Measurements from ENCODE around the gene JUN. TPM values are rescaled to one million over a fixed set of nuclear protein-coding genes. Genes with fewer than 3 reads are reported as not detected.

The JUN gene
- total and polyA plus RNA-seq, 2 of the 13 experiments (the other 11 are each of a cell fraction or from before 2014, with no cell fraction given): 18.2 to 22.3 TPM

- TF ChIP-seq, protein P1, sequence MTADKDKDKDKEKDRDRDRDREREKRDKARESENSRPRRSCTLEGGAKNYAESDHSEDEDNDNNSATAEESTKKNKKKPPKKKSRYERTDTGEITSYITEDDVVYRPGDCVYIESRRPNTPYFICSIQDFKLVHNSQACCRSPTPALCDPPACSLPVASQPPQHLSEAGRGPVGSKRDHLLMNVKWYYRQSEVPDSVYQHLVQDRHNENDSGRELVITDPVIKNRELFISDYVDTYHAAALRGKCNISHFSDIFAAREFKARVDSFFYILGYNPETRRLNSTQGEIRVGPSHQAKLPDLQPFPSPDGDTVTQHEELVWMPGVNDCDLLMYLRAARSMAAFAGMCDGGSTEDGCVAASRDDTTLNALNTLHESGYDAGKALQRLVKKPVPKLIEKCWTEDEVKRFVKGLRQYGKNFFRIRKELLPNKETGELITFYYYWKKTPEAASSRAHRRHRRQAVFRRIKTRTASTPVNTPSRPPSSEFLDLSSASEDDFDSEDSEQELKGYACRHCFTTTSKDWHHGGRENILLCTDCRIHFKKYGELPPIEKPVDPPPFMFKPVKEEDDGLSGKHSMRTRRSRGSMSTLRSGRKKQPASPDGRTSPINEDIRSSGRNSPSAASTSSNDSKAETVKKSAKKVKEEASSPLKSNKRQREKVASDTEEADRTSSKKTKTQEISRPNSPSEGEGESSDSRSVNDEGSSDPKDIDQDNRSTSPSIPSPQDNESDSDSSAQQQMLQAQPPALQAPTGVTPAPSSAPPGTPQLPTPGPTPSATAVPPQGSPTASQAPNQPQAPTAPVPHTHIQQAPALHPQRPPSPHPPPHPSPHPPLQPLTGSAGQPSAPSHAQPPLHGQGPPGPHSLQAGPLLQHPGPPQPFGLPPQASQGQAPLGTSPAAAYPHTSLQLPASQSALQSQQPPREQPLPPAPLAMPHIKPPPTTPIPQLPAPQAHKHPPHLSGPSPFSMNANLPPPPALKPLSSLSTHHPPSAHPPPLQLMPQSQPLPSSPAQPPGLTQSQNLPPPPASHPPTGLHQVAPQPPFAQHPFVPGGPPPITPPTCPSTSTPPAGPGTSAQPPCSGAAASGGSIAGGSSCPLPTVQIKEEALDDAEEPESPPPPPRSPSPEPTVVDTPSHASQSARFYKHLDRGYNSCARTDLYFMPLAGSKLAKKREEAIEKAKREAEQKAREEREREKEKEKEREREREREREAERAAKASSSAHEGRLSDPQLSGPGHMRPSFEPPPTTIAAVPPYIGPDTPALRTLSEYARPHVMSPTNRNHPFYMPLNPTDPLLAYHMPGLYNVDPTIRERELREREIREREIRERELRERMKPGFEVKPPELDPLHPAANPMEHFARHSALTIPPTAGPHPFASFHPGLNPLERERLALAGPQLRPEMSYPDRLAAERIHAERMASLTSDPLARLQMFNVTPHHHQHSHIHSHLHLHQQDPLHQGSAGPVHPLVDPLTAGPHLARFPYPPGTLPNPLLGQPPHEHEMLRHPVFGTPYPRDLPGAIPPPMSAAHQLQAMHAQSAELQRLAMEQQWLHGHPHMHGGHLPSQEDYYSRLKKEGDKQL (CRISPR knock-in tag; IDR thresholded peaks at IDR 0.05; ENCODE audit: low read depth): 0 out of 2 replicates have a peak, but pooled peaks have one; percentile 7
- TF ChIP-seq, protein P2, sequence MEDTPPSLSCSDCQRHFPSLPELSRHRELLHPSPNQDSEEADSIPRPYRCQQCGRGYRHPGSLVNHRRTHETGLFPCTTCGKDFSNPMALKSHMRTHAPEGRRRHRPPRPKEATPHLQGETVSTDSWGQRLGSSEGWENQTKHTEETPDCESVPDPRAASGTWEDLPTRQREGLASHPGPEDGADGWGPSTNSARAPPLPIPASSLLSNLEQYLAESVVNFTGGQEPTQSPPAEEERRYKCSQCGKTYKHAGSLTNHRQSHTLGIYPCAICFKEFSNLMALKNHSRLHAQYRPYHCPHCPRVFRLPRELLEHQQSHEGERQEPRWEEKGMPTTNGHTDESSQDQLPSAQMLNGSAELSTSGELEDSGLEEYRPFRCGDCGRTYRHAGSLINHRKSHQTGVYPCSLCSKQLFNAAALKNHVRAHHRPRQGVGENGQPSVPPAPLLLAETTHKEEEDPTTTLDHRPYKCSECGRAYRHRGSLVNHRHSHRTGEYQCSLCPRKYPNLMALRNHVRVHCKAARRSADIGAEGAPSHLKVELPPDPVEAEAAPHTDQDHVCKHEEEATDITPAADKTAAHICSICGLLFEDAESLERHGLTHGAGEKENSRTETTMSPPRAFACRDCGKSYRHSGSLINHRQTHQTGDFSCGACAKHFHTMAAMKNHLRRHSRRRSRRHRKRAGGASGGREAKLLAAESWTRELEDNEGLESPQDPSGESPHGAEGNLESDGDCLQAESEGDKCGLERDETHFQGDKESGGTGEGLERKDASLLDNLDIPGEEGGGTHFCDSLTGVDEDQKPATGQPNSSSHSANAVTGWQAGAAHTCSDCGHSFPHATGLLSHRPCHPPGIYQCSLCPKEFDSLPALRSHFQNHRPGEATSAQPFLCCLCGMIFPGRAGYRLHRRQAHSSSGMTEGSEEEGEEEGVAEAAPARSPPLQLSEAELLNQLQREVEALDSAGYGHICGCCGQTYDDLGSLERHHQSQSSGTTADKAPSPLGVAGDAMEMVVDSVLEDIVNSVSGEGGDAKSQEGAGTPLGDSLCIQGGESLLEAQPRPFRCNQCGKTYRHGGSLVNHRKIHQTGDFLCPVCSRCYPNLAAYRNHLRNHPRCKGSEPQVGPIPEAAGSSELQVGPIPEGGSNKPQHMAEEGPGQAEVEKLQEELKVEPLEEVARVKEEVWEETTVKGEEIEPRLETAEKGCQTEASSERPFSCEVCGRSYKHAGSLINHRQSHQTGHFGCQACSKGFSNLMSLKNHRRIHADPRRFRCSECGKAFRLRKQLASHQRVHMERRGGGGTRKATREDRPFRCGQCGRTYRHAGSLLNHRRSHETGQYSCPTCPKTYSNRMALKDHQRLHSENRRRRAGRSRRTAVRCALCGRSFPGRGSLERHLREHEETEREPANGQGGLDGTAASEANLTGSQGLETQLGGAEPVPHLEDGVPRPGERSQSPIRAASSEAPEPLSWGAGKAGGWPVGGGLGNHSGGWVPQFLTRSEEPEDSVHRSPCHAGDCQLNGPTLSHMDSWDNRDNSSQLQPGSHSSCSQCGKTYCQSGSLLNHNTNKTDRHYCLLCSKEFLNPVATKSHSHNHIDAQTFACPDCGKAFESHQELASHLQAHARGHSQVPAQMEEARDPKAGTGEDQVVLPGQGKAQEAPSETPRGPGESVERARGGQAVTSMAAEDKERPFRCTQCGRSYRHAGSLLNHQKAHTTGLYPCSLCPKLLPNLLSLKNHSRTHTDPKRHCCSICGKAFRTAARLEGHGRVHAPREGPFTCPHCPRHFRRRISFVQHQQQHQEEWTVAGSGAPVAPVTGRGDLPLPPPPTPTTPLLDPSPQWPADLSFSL (CRISPR knock-in tag; IDR thresholded peaks at IDR 0.05): no peak
- TF ChIP-seq GATAD1 (CRISPR knock-in tag; IDR thresholded peaks at IDR 0.05) (peak; percentile 25), SPEN (CRISPR knock-in tag; IDR thresholded peaks at IDR 0.05; ENCODE audit: low read depth) (peak; percentile 41), ZZZ3 (CRISPR knock-in tag; IDR thresholded peaks at IDR 0.05; ENCODE audit: borderline replicate concordance) (no peak), ZNF777 (CRISPR knock-in tag; IDR thresholded peaks at IDR 0.05) (peak; percentile 66), ZMAT3 (CRISPR knock-in tag; conservative IDR thresholded peaks at IDR 0.05) (no peak), ZNF790 (CRISPR knock-in tag; IDR thresholded peaks at IDR 0.05; ENCODE audit: borderline replicate concordance) (no peak), POLR2G (IDR thresholded peaks at IDR 0.05; ENCODE audit: low read depth, low read length) (peak; percentile 99), ZNF782 (CRISPR knock-in tag; IDR thresholded peaks at IDR 0.05; ENCODE audit: borderline replicate concordance) (no peak), ZNF3 (CRISPR knock-in tag; IDR thresholded peaks at IDR 0.05) (no peak), ATAD3A (CRISPR knock-in tag; IDR thresholded peaks at IDR 0.05) (no peak), FOXK1 (CRISPR knock-in tag; IDR thresholded peaks at IDR 0.05; ENCODE audit: borderline replicate concordance, low read depth) (peak; percentile 48; the same call in 1 of the 2 replicates), ZNF101 (CRISPR knock-in tag; IDR thresholded peaks at IDR 0.05; ENCODE audit: borderline replicate concordance, low read depth) (no peak)
- TF ChIP-seq, protein P3, sequence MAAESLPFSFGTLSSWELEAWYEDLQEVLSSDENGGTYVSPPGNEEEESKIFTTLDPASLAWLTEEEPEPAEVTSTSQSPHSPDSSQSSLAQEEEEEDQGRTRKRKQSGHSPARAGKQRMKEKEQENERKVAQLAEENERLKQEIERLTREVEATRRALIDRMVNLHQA (CRISPR knock-in tag; IDR thresholded peaks at IDR 0.05): no peak
- TF ChIP-seq, protein P4, sequence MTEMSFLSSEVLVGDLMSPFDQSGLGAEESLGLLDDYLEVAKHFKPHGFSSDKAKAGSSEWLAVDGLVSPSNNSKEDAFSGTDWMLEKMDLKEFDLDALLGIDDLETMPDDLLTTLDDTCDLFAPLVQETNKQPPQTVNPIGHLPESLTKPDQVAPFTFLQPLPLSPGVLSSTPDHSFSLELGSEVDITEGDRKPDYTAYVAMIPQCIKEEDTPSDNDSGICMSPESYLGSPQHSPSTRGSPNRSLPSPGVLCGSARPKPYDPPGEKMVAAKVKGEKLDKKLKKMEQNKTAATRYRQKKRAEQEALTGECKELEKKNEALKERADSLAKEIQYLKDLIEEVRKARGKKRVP (CRISPR knock-in tag; IDR thresholded peaks at IDR 0.05): peak in 1 of 2 experiments; percentile 54; a peak in 1 of 4 replicates
Measured at GRCh38 chr1:58783993-58784757, at the start of gene JUN (continued).

All from HepG2 (cell line).